KMS-11 (cell line): ENCODE measurements around the gene PGM2.

ENCODE experiments used
- H2AFZ ChIP-seq: fragments of 200-600 bp; sonication (generic); 2 replicates; pipeline ENCODE4 v1.6.1; 2016; ENCODE audit warnings: antibody characterized with exemption, mixed run types, low read depth
- H3K27ac ChIP-seq: fragments of 200-600 bp; sonication (generic); 2 replicates; pipeline ENCODE4 v1.6.1; 2016; ENCODE audit warnings: mild to moderate bottlenecking, mixed run types
- H3K27me3 ChIP-seq: fragments of 200-600 bp; sonication (generic); 2 replicates; pipeline ENCODE4 v1.6.1; 2017; ENCODE audit warnings: mild to moderate bottlenecking, low read depth, mixed run types, moderate library complexity; ENCODE audit not compliant: insufficient read depth
- H3K36me3 ChIP-seq: fragments of 200-600 bp; sonication (generic); 2 replicates; pipeline ENCODE4 v1.6.1; 2017; ENCODE audit warnings: mild to moderate bottlenecking, mixed run types; ENCODE audit not compliant: insufficient read depth
- H3K4me1 ChIP-seq: fragments of 200-600 bp; sonication (generic); 2 replicates; pipeline ENCODE4 v1.6.1; 2016; ENCODE audit warnings: mild to moderate bottlenecking, low read depth, mixed run types; ENCODE audit not compliant: poor library complexity, severe bottlenecking
- H3K4me2 ChIP-seq: fragments of 200-600 bp; sonication (generic); 2 replicates; pipeline ENCODE4 v1.7.0; 2016; ENCODE audit warnings: mild to moderate bottlenecking, mixed run types
- H3K4me3 ChIP-seq: fragments of 200-600 bp; sonication (generic); IDR thresholded peaks from 2 replicates; pipeline ENCODE4 v1.6.1; 2017; ENCODE audit warnings: low read depth, low read length, mixed read lengths; ENCODE audit not compliant: insufficient read depth
- H3K79me2 ChIP-seq: fragments of 200-600 bp; sonication (generic); 2 replicates; pipeline ENCODE4 v1.6.1; 2016; ENCODE audit warnings: low read depth, mixed run types; ENCODE audit not compliant: insufficient read depth
- H3K9ac ChIP-seq: fragments of 200-600 bp; sonication (generic); 2 replicates; pipeline ENCODE4 v1.6.1; 2016; ENCODE audit warnings: mild to moderate bottlenecking, mixed run types
- H4K20me1 ChIP-seq: fragments of 200-600 bp; sonication (generic); 2 replicates; pipeline ENCODE4 v1.6.1; 2016; ENCODE audit warnings: mild to moderate bottlenecking, mixed run types; ENCODE audit not compliant: insufficient read depth
- TF ChIP-seq, protein P1 (sequence below): fragments of 200-600 bp; sonication (generic); conservative IDR thresholded peaks from 2 replicates; pipeline ENCODE4 v1.6.1; 2017; ENCODE audit warnings: low read depth, mild to moderate bottlenecking, antibody characterized with exemption, low read length, moderate library complexity, mixed read lengths

Gene PGM2

DNA sequence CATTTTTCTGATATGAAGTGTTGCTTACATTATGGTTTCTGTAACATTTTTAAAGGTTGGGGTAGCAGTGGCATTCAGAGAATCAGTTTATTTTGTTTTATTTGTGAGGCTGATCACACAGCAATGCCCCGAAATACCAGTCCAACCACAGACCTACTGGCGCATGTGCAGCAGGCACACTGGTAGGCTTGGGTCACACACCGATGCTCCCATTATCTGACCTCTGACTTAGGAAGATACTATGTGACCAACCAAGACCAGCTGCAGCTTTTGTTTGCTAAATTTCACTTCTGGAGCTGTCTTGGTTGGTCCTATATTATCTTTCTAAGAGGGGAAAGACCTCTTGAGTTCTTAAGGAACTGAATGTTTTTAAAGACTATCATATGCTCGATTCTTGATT is 18.7 kb downstream of the PGM2 start:
- H3K4me1 ChIP-seq, result no peaks in the 10 kb centered on the region
- H3K4me3 ChIP-seq, result no peak overlapping the region
- no peaks in the 10 kb centered on the region for H3K36me3 ChIP-seq

DNA sequence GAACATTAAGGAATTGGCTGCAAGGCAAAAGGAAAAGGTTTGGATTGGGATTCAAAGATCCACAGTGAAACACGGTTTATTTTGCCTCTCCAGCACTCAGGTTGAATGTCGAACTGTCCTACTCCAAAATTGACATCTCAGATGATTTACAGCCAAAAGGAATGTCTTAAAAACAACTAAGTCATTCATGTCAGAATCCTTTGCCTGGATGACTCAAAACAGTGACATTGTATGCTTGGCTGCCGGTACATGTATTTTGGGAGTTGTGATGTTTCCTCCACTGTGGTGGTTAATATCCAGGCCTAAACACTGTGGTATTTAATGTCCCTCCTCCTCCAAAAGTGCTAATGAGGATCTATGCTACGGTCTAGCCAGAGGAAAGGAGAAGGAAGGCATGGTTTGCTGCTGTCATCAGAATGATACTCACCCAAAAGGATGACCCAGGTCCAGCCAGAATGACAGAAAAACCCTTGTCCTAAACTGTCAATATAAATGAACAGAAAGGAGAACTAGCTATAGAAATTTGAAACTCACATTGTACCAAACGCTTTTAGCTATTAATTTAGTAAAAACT is 20.9 kb downstream of the PGM2 start:
- H2AFZ ChIP-seq, result no peak overlapping the region
- no peaks in the 10 kb centered on the region for H4K20me1 ChIP-seq
- H3K9ac ChIP-seq, result no peak overlapping the region
- no peak overlapping the region for H3K4me2 ChIP-seq
- no peak overlapping the region for H3K27ac ChIP-seq
- no peaks in the 10 kb centered on the region for H3K36me3 ChIP-seq
- no peaks in the 10 kb centered on the region for H3K27me3 ChIP-seq
- H3K4me3 ChIP-seq, result no peak overlapping the region
- H3K79me2 ChIP-seq, result no peaks in the 10 kb centered on the region
- no peaks in the 10 kb centered on the region for H3K4me1 ChIP-seq
- TF ChIP-seq, protein P1, sequence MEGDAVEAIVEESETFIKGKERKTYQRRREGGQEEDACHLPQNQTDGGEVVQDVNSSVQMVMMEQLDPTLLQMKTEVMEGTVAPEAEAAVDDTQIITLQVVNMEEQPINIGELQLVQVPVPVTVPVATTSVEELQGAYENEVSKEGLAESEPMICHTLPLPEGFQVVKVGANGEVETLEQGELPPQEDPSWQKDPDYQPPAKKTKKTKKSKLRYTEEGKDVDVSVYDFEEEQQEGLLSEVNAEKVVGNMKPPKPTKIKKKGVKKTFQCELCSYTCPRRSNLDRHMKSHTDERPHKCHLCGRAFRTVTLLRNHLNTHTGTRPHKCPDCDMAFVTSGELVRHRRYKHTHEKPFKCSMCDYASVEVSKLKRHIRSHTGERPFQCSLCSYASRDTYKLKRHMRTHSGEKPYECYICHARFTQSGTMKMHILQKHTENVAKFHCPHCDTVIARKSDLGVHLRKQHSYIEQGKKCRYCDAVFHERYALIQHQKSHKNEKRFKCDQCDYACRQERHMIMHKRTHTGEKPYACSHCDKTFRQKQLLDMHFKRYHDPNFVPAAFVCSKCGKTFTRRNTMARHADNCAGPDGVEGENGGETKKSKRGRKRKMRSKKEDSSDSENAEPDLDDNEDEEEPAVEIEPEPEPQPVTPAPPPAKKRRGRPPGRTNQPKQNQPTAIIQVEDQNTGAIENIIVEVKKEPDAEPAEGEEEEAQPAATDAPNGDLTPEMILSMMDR, result no peak

More for the DNA sequence above, 18.7 kb downstream of the PGM2 start:
- no peak overlapping the region for H3K4me2 ChIP-seq
- no peak overlapping the region for H2AFZ ChIP-seq
- H4K20me1 ChIP-seq, result no peaks in the 10 kb centered on the region
- TF ChIP-seq, protein P1, result no peak
- no peak overlapping the region for H3K27ac ChIP-seq
- H3K79me2 ChIP-seq, result no peaks in the 10 kb centered on the region
- no peak overlapping the region for H3K9ac ChIP-seq
- H3K27me3 ChIP-seq, result no peaks in the 10 kb centered on the region

- H2AFZ ChIP-seq, result no peak overlapping the region
- H3K27ac ChIP-seq, result no peak overlapping the region
- H3K4me3 ChIP-seq, result no peak overlapping the region
- no peak overlapping the region for H3K9ac ChIP-seq
- H3K27me3 ChIP-seq, result no peaks in the 10 kb centered on the region
- H3K79me2 ChIP-seq, result no peaks in the 10 kb centered on the region
- TF ChIP-seq, protein P1, result no peak
- H4K20me1 ChIP-seq, result no peaks in the 10 kb centered on the region
- H3K4me1 ChIP-seq, result no peaks in the 10 kb centered on the region
- H3K4me2 ChIP-seq, result no peak overlapping the region
- H3K36me3 ChIP-seq, result no peaks in the 10 kb centered on the region
Observed at GRCh38 chr4:37852376-37852775, 25.9 kb downstream of the PGM2 start.

DNA sequence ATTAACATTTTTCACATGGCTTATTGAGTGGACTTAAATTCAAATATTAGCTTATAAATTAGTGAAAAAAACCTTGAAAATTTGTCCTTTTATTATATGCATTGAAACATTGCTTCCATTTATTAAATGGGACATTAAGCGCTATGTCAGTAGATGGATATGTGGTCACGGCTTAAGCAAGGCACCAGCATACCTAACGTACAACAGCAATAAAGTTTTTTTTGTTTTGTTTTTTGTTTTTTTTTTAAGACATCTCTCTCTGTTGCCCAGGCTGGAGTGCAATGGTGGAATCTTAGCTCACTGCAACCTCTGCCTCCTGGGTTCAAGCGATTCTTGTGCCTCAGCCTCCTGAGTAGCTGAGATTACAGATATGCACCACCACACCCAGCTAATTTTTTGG is 31.6 kb downstream of the PGM2 start:
- Histone ChIP-seq H2AFZ (no peak overlapping the region), H3K36me3 (no peaks in the 10 kb centered on the region), H3K4me2 (no peak overlapping the region), H3K4me3 (no peak overlapping the region), H3K9ac (no peak overlapping the region), H4K20me1 (no peaks in the 10 kb centered on the region), H3K79me2 (no peaks in the 10 kb centered on the region), H3K4me1 (no peaks in the 10 kb centered on the region), H3K27me3 (no peaks in the 10 kb centered on the region), H3K27ac (no peak overlapping the region)
- TF ChIP-seq, protein P1, result no peak
